ENCODE results near the gene DOCK8.

DOCK8 gene

GRCh38 chr9:426264-426663, 211.6 kb downstream of the DOCK8 start:
- no peak for DNase-seq (ENCODE audit: extremely low read depth, low read depth)
- TF ChIP-seq CTCF (IDR thresholded peaks at IDR 0.05; ENCODE audit: low read depth, low read length, missing control alignments), result no peak
- H3K4me3 ChIP-seq (replicated peaks; ENCODE audit: low read depth, low read length), result no peak overlapping the region

GRCh38 chr9:426976-427375, 212.3 kb downstream of the DOCK8 start:
- no peak overlapping the region for H3K4me3 ChIP-seq (replicated peaks; ENCODE audit: low read depth, low read length)
- DNase-seq (ENCODE audit: extremely low read depth, low read depth), result no peak
- no peak for TF ChIP-seq CTCF (IDR thresholded peaks at IDR 0.05; ENCODE audit: low read depth, low read length, missing control alignments)

- no peak for DNase-seq (ENCODE audit: extremely low read depth, low read depth)
- TF ChIP-seq CTCF (IDR thresholded peaks at IDR 0.05; ENCODE audit: low read depth, low read length, missing control alignments), result no peak
- H3K4me3 ChIP-seq (replicated peaks; ENCODE audit: low read depth, low read length), result no peak overlapping the region
These were observed 217.0 kb downstream of the DOCK8 start for GRCh38 chr9:431701-432100.

- TF ChIP-seq CTCF (IDR thresholded peaks at IDR 0.05; ENCODE audit: low read depth, low read length, missing control alignments), result no peak
- no peak overlapping the region for H3K4me3 ChIP-seq (replicated peaks; ENCODE audit: low read depth, low read length)
- DNase-seq (ENCODE audit: extremely low read depth, low read depth), result no peak
These were observed 221.8 kb downstream of the DOCK8 start for GRCh38 chr9:436482-436881.

GRCh38 chr9:437066-437465, 222.4 kb downstream of the DOCK8 start:
- no peak overlapping the region for H3K4me3 ChIP-seq (replicated peaks; ENCODE audit: low read depth, low read length)
- no peak for DNase-seq (ENCODE audit: extremely low read depth, low read depth)
- no peak for TF ChIP-seq CTCF (IDR thresholded peaks at IDR 0.05; ENCODE audit: low read depth, low read length, missing control alignments)

- no peak for DNase-seq (ENCODE audit: extremely low read depth, low read depth)
- TF ChIP-seq CTCF (IDR thresholded peaks at IDR 0.05; ENCODE audit: low read depth, low read length, missing control alignments), result no peak
- H3K4me3 ChIP-seq (replicated peaks; ENCODE audit: low read depth, low read length), result no peak overlapping the region
These were observed 222.9 kb downstream of the DOCK8 start for GRCh38 chr9:437574-438001.

- no peak for TF ChIP-seq CTCF (IDR thresholded peaks at IDR 0.05; ENCODE audit: low read depth, low read length, missing control alignments)
- no peak overlapping the region for H3K4me3 ChIP-seq (replicated peaks; ENCODE audit: low read depth, low read length)
- no peak for DNase-seq (ENCODE audit: extremely low read depth, low read depth)
These were observed 223.4 kb downstream of the DOCK8 start for GRCh38 chr9:438066-438465.
